IMR-90 (cell line): Measurements from ENCODE around the gene NEDD4L. TPM values are rescaled to one million over a fixed set of nuclear protein-coding genes. Genes with fewer than 3 reads are reported as not detected.

ENCODE experiments used
- ATAC-seq: fragments of 200-7000 bp; cut with Tn5 transposase; 2 replicates; pipeline ENCODE4 v1.9.1; 2020; ENCODE audit warnings: low read depth, mild to moderate bottlenecking, moderate library complexity
- BruUV-seq: library from RNA; stranded (reverse); fragments of 400-500 nt; replicated peaks from 2 replicates; lab custom pipeline; 2021; lab: Mats Ljungman, UMichigan
- CTCF ChIA-PET: fragments of 300-600 bp; formaldehyde crosslinking; extraction: SDS; loops from one replicate; lab custom pipeline; 2021; ENCODE audit warnings: antibody characterized with exemption; lab: Yijun Ruan, JAX
- POLR2A ChIA-PET: fragments of 300-600 bp; sonication (Branson Sonifier 250); formaldehyde crosslinking; loops from one replicate; lab custom pipeline; 2022; ENCODE audit warnings: antibody characterized with exemption; ENCODE audit not compliant: unreplicated experiment; lab: Charles Lee
- DNase-seq: peaks from one replicate; pipeline ENCODE4 v3.0.0; 2013
- H2AFZ ChIP-seq: replicated peaks from 2 replicates; pipeline ENCODE3; 2013; ENCODE audit warnings: low read length, mild to moderate bottlenecking; ENCODE audit not compliant: poor library complexity
- H2AK5ac ChIP-seq: 2 replicates; pipeline ENCODE4 v1.6.1; 2013; ENCODE audit warnings: low read depth, low read length, inconsistent platforms
- H2AK9ac ChIP-seq: replicated peaks from 2 replicates; pipeline ENCODE3; 2013; ENCODE audit warnings: mild to moderate bottlenecking, low read depth, low read length, moderate library complexity; ENCODE audit not compliant: poor library complexity
- H2BK120ac ChIP-seq: 2 replicates; pipeline ENCODE4 v1.6.1; 2013; ENCODE audit warnings: low read depth, low read length, inconsistent platforms
- H2BK15ac ChIP-seq: 3 replicates; pipeline ENCODE4 v1.6.1; 2013; ENCODE audit warnings: low read depth, low read length, inconsistent platforms
- H2BK20ac ChIP-seq: 2 replicates; pipeline ENCODE4 v1.6.1; 2013; ENCODE audit warnings: low read depth, mild to moderate bottlenecking, inconsistent platforms, low read length, moderate library complexity
- H2BK5ac ChIP-seq: 2 replicates; pipeline ENCODE4 v1.6.1; 2013; ENCODE audit warnings: mild to moderate bottlenecking, low read depth, low read length, inconsistent platforms; ENCODE audit not compliant: poor library complexity, severe bottlenecking
- H3K14ac ChIP-seq: replicated peaks from 2 replicates; pipeline ENCODE4 v1.6.1; 2013; ENCODE audit warnings: low read depth, low read length, inconsistent platforms
- H3K18ac ChIP-seq: 2 replicates; pipeline ENCODE4 v1.6.1; 2013; ENCODE audit warnings: low read depth, low read length, control low read depth
- H3K23ac ChIP-seq: 2 replicates; pipeline ENCODE4 v1.6.1; 2013; ENCODE audit warnings: low read depth, low read length, inconsistent platforms
- H3K27ac ChIP-seq: 2 replicates; pipeline ENCODE4 v1.5.1; 2013; ENCODE audit warnings: mild to moderate bottlenecking, control low read depth, low read length; ENCODE audit not compliant: insufficient read depth
- H3K27me3 ChIP-seq: 2 replicates; pipeline ENCODE4 v1.6.1; 2013; ENCODE audit warnings: low read length; ENCODE audit not compliant: control insufficient read depth, insufficient read depth
- H3K36me3 ChIP-seq: 2 replicates; pipeline ENCODE4 v1.6.1; 2013; ENCODE audit warnings: low read length, mixed read lengths; ENCODE audit not compliant: control insufficient read depth, insufficient read depth
- H3K4ac ChIP-seq: 2 replicates; pipeline ENCODE4 v1.6.1; 2013; ENCODE audit warnings: low read depth, low read length, inconsistent platforms
- H3K4me1 ChIP-seq: 2 replicates; pipeline ENCODE4 v1.6.1; 2013; ENCODE audit warnings: low read length, mixed read lengths; ENCODE audit not compliant: control insufficient read depth, insufficient read depth
- H3K4me2 ChIP-seq: 2 replicates; pipeline ENCODE4 v1.6.1; 2013; ENCODE audit warnings: low read depth, mild to moderate bottlenecking, control low read depth, low read length, moderate library complexity
- H3K4me3 ChIP-seq: 2 replicates; pipeline ENCODE4 v1.5.1; 2013; ENCODE audit warnings: low read depth, mild to moderate bottlenecking, control low read depth, low read length, moderate library complexity; ENCODE audit not compliant: insufficient read depth
- H3K56ac ChIP-seq: 2 replicates; pipeline ENCODE4 v1.6.1; 2013; ENCODE audit warnings: low read length, inconsistent platforms; ENCODE audit not compliant: insufficient read depth; ENCODE audit errors: extremely low read depth
- H3K79me1 ChIP-seq, 2 experiments: 2 replicates each; pipeline ENCODE4 v1.6.1; 2013; ENCODE audit warnings: low read length in 2 of 2, inconsistent platforms in 1 of 2, low read depth in 1 of 2
- H3K9ac ChIP-seq: 2 replicates; pipeline ENCODE4 v1.6.1; 2013; ENCODE audit warnings: low read depth, low read length, control low read depth
- H3K9me1 ChIP-seq: 2 replicates; pipeline ENCODE4 v1.6.1; 2013; ENCODE audit warnings: low read length, inconsistent platforms; ENCODE audit not compliant: insufficient read depth
- H3K9me3 ChIP-seq: 2 replicates; pipeline ENCODE4 v1.6.1; 2013; ENCODE audit warnings: low read length; ENCODE audit not compliant: control insufficient read depth, insufficient read depth
- H4K20me1 ChIP-seq: 2 replicates; pipeline ENCODE4 v1.6.1; 2013; ENCODE audit warnings: low read length, inconsistent platforms; ENCODE audit not compliant: insufficient read depth
- H4K5ac ChIP-seq: 2 replicates; pipeline ENCODE4 v1.6.1; 2013; ENCODE audit warnings: mild to moderate bottlenecking, low read depth, low read length, control low read depth
- H4K8ac ChIP-seq, 2 experiments: 2 replicates each; pipeline ENCODE4 v1.6.1; 2013; ENCODE audit warnings: low read depth in 2 of 2, low read length in 2 of 2, control low read depth in 1 of 2, inconsistent platforms in 1 of 2
- H4K91ac ChIP-seq: 2 replicates; pipeline ENCODE4 v1.6.1; 2013; ENCODE audit warnings: low read depth, low read length, inconsistent platforms; ENCODE audit not compliant: insufficient read depth
- BHLHE40 ChIP-seq: fragments of 150-350 bp; IDR thresholded peaks from 2 replicates; pipeline ENCODE4 v1.6.1; 2016; ENCODE audit warnings: mild to moderate bottlenecking, low read depth, low read length
- CHD1 ChIP-seq: IDR thresholded peaks from 2 replicates; pipeline ENCODE4 v1.6.1; 2012; ENCODE audit warnings: low read depth, low read length, improper control_type of control experiment
- CTCF ChIP-seq: conservative IDR thresholded peaks from 2 replicates; pipeline ENCODE4 v1.5.1; 2012; ENCODE audit warnings: mild to moderate bottlenecking, low read depth, low read length, improper control_type of control experiment
- ELK1 ChIP-seq: fragments of 150-350 bp; IDR thresholded peaks from 2 replicates; pipeline ENCODE4 v1.6.1; 2016; ENCODE audit warnings: low read depth, mild to moderate bottlenecking, low read length, moderate library complexity, borderline replicate concordance
- FOS ChIP-seq: fragments of 150-350 bp; IDR thresholded peaks from 2 replicates; pipeline ENCODE4 v1.6.1; 2016; ENCODE audit warnings: low read depth, low read length
- NFE2L2 ChIP-seq: fragments of 150-350 bp; IDR thresholded peaks from 2 replicates; pipeline ENCODE4 v1.6.1; 2016; ENCODE audit warnings: low read depth, mild to moderate bottlenecking, low read length
- POLR2A ChIP-seq: IDR thresholded peaks from 2 replicates; pipeline ENCODE4 v1.6.1; 2012; ENCODE audit warnings: mild to moderate bottlenecking, low read depth, low read length
- RAD21 ChIP-seq: IDR thresholded peaks from 2 replicates; pipeline ENCODE4 v1.6.1; 2012; ENCODE audit warnings: low read length, improper control_type of control experiment
- RFX5 ChIP-seq: IDR thresholded peaks from 2 replicates; pipeline ENCODE4 v1.8.0; 2012; ENCODE audit warnings: low read depth, mild to moderate bottlenecking, low read length, moderate library complexity
- SMC3 ChIP-seq: fragments of 150-350 bp; IDR thresholded peaks from 2 replicates; pipeline ENCODE4 v1.6.1; 2016; ENCODE audit warnings: low read depth, mild to moderate bottlenecking, antibody characterized with exemption, low read length, moderate library complexity
- USF2 ChIP-seq: fragments of 150-350 bp; IDR thresholded peaks from 2 replicates; pipeline ENCODE4 v1.6.1; 2017; ENCODE audit warnings: mild to moderate bottlenecking, antibody characterized with exemption, low read length, low read depth
- WGBS, 2 experiments: methylation state at CpG; one replicate each; pipeline versions ENCODE4 v1.1.5 to v1.1.7; 2013; ENCODE audit warnings: missing lambda C conversion rate in 2 of 2; ENCODE audit not compliant: insufficient read length in 1 of 2; ENCODE audit errors: extremely low coverage in 2 of 2; 5-methylcytosine and 5-hydroxymethylcytosine counted together
- dilution Hi-C: fragments of 300-500 bp; cut with HindIII; formaldehyde crosslinking; loops from one replicate; pipeline ENCODE4 v1.14.3; 2018; ENCODE audit warnings: low sequenced_read_pairs; ENCODE audit not compliant: unreplicated experiment
- in situ Hi-C: fragments of 300-500 bp; cut with MboI; formaldehyde crosslinking; loops from 3 replicates; pipeline ENCODE4 v1.14.3; 2019; ENCODE audit warnings: low sequenced_read_pairs, inconsistent platforms, mixed read lengths
- intact Hi-C: fragments of 100-400 bp; cut with micrococcal nuclease; formaldehyde crosslinking; loops from 2 replicates; pipeline ENCODE4 v1.10.0; 2022
- polyA plus RNA-seq, 3 experiments: library from polyadenylated mRNA; depleted of rRNA; stranded (reverse); fragments of >200 nt; gene quantifications; 2 replicates each; pipeline ENCODE4 v1.2.3, GENCODE V29; 2012; ENCODE audit warnings: low replicate concordance in 1 of 3
- total RNA-seq: library from RNA; depleted of rRNA; stranded (reverse); fragments of >200 nt; gene quantifications from 2 replicates; pipeline ENCODE4 v1.2.3, GENCODE V29; 2012

Gene NEDD4L
- total and polyA plus RNA-seq, 2 of the 4 experiments (the other 2 are of a cell fraction): 10.0 to 10.9 TPM

GRCh38 chr18:58251416-58251815, 207.4 kb downstream of the NEDD4L start:
- dilution Hi-C loops: no loop called here
- no peak overlapping the region for H2AK9ac ChIP-seq
- H3K4ac ChIP-seq: no peak overlapping the region
- no peak; the same call in 1 of the 2 replicates for ATAC-seq
- H3K56ac ChIP-seq: no peak overlapping the region
- DNase-seq: peak; percentile 31
- H2AK5ac ChIP-seq: no peak overlapping the region
- POLR2A ChIA-PET: no interaction called here
- H4K91ac ChIP-seq: no peak overlapping the region
- no peak overlapping the region for H3K27ac ChIP-seq
- H3K9me3 ChIP-seq: no peaks in the 10 kb centered on the region
- no peaks in the 10 kb centered on the region for H4K20me1 ChIP-seq
- no peaks in the 10 kb centered on the region for H3K36me3 ChIP-seq
- H2BK120ac ChIP-seq: no peak overlapping the region
- in situ Hi-C loops: no loop called here
- H3K4me3 ChIP-seq: no peak overlapping the region
- CTCF ChIA-PET: interaction anchor here (1.0 kb wide), 1 partner anchor 130 kb away, joined by 3 read pairs; no protein-coding TSS in a partner anchor
- H3K79me1 ChIP-seq: peaks cover 0 to 3% of the 10 kb centered on the region in 2 experiments; a peak in 1 of 4 replicates
- H3K27me3 ChIP-seq: no peaks in the 10 kb centered on the region
- no peak overlapping the region for H2BK20ac ChIP-seq
- no peak overlapping the region for H3K14ac ChIP-seq
- no peak overlapping the region for H3K9ac ChIP-seq
- no peak overlapping the region for H3K4me2 ChIP-seq
- H2AFZ ChIP-seq: no peak overlapping the region
- no peak overlapping the region for H3K18ac ChIP-seq
- no peak overlapping the region for H4K5ac ChIP-seq
- no peak overlapping the region for H3K23ac ChIP-seq
- 0 out of 2 replicates have a peak, but pooled peaks cover 4% of the 10 kb centered on the region for H3K9me1 ChIP-seq
- H2BK15ac ChIP-seq: no peak overlapping the region
- H2BK5ac ChIP-seq: no peak overlapping the region
- no peak overlapping the region for H4K8ac ChIP-seq
- TF ChIP-seq POLR2A (no peak), RAD21 (no peak), NFE2L2 (no peak), BHLHE40 (no peak), CTCF (no peak), RFX5 (no peak), FOS (no peak), SMC3 (no peak), ELK1 (no peak), CHD1 (no peak), USF2 (no peak)
- intact Hi-C loops: no loop called here
- WGBS, 2 experiments: no CpG with 5 or more reads among the region's 2 CpGs
- no TSS peak for BruUV-seq
- peaks cover 9% of the 10 kb centered on the region; the same call in 1 of the 2 replicates for H3K4me1 ChIP-seq
